Measurements from ENCODE around the gene ZNF609.
"Not testable (repeated sequence)": the region's sequence is repeated elsewhere in the genome, so short reads cannot be mapped to it uniquely, and the experiment has no call there.

ZNF609 gene

DNA sequence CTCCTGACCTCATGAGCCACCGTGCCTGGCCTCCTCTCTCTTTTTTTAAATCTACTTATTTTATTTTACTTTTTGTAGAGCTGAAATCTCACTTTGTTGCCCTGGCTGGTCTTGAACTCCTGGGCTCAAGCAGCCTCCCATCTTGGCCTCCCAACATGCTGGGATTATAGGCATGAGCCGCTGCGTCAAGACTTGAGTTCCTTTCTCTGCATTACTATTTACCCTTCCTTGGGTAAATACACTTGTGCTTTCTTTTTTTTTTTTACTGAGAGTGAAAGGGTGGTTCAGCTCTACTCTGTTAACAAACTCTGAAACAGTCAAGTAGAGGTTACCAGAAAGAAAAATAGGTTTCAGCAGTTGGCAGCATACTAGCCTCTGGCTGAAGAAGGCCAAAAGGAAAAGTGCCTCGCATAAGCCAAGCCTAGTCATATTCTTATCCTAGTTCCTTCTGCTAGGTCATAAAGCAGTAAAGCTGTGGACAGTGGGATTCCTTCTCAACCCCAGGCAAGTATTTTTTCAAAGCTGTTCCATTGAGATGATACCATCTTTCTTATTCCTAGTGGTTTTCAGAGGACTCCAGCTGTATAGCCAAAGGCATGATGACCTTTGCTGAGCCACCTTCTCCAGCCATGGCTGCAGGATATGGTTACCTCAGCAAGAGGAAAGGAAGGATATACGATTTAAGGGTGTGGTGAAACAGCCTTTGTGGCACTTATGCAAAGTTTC, 179.9 kb downstream of the ZNF609 start:
- no peak for ATAC-seq
- Mint-ChIP-seq H3K4me1 (peaks cover 32% of the 10 kb centered on the region), H3K27me3 (no peaks in the 10 kb centered on the region), H3K9me3 (peaks cover 9% of the 10 kb centered on the region), H3K4me3 (no peak overlapping the region), H3K36me3 (peaks cover 36% of the 10 kb centered on the region), H3K27ac (peak overlapping the region; percentile 17)

DNA sequence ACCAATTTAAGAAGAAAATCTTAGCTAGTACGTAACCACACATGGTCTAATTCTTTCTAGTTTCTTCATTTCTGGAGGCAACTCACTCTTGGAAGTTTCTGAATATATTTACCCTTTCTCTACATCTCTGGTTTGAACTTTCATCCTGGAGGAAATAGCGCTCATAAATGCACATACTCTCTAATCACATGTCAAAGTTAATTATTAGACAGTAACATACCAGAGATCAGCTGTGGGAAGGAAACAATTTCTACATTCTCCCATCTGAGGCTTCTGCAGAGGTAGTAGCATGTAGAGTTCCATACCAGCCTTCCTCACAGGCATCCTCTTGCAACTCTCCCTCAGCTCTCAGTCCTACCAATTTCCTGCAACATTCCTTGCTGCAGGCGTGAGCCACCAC, 182.5 kb downstream of the ZNF609 start:
- H3K27ac Mint-ChIP-seq = no peak overlapping the region
- peaks cover 16% of the 10 kb centered on the region for H3K36me3 Mint-ChIP-seq
- H3K27me3 Mint-ChIP-seq = no peaks in the 10 kb centered on the region
- ATAC-seq = no peak
- peaks cover 24% of the 10 kb centered on the region for H3K4me1 Mint-ChIP-seq
- peaks cover 3% of the 10 kb centered on the region for H3K9me3 Mint-ChIP-seq
- no peak overlapping the region for H3K4me3 Mint-ChIP-seq

DNA sequence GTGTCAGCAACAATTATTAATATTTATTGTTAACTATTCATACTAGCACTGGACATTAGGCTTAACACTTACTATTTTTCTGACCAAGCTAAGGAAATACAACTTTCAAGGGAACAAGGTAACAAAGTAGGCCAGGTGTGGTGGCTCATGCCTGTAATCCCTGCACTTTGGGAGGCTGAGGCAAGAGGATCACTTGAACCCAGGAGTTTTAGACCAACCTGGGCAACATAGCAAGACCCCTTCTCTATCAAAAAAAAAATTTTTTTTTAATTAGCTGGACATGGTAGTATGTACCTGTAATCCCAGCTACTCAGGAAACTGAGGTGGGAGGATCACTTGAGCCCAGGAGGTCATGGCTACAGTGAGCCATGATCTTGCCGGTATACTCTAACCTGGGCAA, 183.3 kb downstream of the ZNF609 start:
- Mint-ChIP-seq H3K4me1 (peaks cover 24% of the 10 kb centered on the region), H3K27ac (no peak overlapping the region)

DNA sequence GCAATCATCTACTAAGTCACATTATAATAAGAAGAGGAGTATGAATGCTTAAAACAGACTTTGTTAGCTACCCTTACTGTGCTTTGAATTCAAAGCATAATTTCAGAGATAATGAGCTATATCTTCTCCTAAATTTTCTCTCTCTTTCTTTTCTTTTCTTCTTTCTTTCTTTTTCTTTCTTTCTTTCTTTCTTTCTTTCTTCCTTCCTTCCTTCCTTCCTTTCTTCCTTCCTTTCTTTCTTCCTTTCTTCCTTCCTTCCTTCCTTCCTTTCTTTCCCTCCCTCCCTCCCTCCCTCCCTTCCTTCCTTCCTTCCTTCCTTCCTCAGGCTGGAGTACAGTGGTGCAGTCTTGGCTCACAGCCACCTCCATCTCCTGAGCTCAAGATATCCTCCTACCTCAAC, 184.4 kb downstream of the ZNF609 start:
- not testable (repeated sequence) for ATAC-seq, H3K9me3 Mint-ChIP-seq
- peaks cover 17% of the 10 kb centered on the region for H3K4me1 Mint-ChIP-seq

More for the DNA sequence above, 183.3 kb downstream of the ZNF609 start:
- no peak for ATAC-seq
- peaks cover 3% of the 10 kb centered on the region for H3K9me3 Mint-ChIP-seq
- H3K36me3 Mint-ChIP-seq = peaks cover 11% of the 10 kb centered on the region
- no peaks in the 10 kb centered on the region for H3K27me3 Mint-ChIP-seq
- H3K4me3 Mint-ChIP-seq = no peak overlapping the region

DNA sequence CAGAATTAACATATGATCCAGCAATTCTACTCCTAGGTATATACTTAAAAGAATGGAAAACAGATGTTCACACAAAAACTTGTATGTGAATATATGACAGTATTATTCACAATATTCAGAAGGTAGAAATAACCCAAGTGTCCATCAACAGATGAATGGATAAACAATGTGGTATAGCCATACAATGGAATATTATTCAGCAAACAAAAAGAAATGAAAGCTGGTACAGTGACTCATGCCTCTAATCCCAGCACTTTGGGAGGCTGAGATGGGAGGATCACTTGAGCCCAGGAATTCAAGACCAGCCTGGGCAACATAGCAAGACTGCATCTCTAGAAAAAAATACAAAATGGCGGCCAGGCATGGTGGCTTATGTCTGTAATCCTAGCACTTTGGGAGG, 185.6 kb downstream of the ZNF609 start:
- Mint-ChIP-seq H3K27me3 (no peaks in the 10 kb centered on the region), H3K4me3 (no peak overlapping the region), H3K27ac (no peak overlapping the region), H3K4me1 (peaks cover 11% of the 10 kb centered on the region), H3K9me3 (peaks cover 3% of the 10 kb centered on the region), H3K36me3 (peaks cover 11% of the 10 kb centered on the region)
- no peak for ATAC-seq

More for the DNA sequence above, 184.4 kb downstream of the ZNF609 start:
- H3K27me3 Mint-ChIP-seq, H3K27ac Mint-ChIP-seq, H3K4me3 Mint-ChIP-seq: not testable (repeated sequence)
- H3K36me3 Mint-ChIP-seq = peaks cover 11% of the 10 kb centered on the region

DNA sequence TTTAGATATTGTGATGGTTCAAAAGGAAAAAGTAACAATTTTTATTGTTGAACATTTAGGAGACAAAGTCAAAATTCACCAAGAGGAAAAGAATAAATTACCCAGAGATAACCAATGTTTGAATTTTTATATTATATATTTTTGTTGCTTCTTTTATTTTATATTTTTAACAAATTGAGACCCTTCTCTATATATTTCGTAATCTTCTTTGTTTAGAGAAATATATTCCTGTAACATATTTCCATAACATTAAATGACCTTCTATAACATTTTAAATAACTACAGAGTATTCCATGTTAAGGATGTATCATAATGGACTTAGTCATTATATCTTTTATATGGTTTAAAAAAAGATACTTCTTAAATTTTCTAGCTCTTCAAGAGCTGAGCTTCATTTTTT, 187.0 kb downstream of the ZNF609 start:
- ATAC-seq = no peak

DNA sequence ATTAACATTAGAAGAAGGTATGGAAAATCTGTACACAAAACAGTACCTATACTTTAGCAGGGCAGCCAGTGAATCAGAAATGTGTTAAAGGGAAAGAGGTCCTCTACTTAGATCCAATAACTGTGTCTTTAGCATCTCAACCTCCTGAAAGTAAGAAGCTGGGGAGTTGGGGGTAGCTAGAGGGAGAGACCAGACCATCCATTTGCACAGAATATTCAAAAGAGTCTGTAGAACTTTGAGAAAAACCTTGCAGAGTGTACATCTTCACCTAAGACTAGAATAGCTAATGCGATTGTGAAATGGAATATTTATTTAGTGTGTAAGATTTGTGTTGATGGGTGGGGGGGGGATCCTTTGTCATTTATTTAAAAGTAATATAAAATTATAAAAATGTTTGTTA, 190.2 kb downstream of the ZNF609 start:
- Mint-ChIP-seq H3K4me3 (no peak overlapping the region), H3K9me3 (no peaks in the 10 kb centered on the region), H3K27ac (no peak overlapping the region), H3K27me3 (no peaks in the 10 kb centered on the region), H3K36me3 (no peaks in the 10 kb centered on the region), H3K4me1 (peaks cover 15% of the 10 kb centered on the region)
- ATAC-seq = no peak

More for the DNA sequence above, 187.0 kb downstream of the ZNF609 start:
- Mint-ChIP-seq H3K4me3 (no peak overlapping the region), H3K27me3 (no peaks in the 10 kb centered on the region), H3K4me1 (peaks cover 21% of the 10 kb centered on the region), H3K9me3 (peaks cover 3% of the 10 kb centered on the region), H3K36me3 (peaks cover 11% of the 10 kb centered on the region), H3K27ac (no peak overlapping the region)

DNA sequence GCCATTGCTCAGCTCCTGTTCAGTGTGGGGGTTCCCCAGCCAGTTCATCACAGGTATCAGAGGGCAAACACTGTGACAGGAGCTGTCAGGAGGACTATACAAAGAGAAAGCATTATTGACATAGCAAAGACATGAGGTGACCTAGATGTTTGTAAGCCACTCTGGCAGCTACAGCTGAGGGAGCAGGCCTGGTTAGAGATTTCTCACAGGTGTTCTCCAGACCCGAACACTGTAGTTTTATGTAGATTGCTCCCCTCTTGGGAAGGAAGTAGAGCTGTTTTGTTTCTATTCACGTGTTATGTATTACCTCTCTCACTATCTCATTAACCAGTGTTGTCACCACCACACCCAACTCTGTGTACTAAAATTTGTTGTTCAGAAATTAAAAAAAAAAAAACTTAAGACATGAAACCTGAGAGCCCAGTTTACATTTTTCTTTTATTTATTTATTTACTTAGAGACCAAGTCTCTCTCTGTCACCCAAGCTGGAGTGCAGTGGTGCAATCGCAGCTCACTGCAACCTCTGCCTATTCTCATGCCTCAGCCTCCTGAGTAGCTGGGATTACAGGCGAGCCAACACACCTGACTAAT, 191.3 kb downstream of the ZNF609 start:
- H3K4me1 Mint-ChIP-seq = peaks cover 15% of the 10 kb centered on the region
- ATAC-seq = peak; percentile 89
- H3K27me3 Mint-ChIP-seq = no peaks in the 10 kb centered on the region
- no peaks in the 10 kb centered on the region for H3K9me3 Mint-ChIP-seq
- peak overlapping the region; percentile 83 for H3K27ac Mint-ChIP-seq
- H3K4me3 Mint-ChIP-seq = no peak overlapping the region
- no peaks in the 10 kb centered on the region for H3K36me3 Mint-ChIP-seq

DNA sequence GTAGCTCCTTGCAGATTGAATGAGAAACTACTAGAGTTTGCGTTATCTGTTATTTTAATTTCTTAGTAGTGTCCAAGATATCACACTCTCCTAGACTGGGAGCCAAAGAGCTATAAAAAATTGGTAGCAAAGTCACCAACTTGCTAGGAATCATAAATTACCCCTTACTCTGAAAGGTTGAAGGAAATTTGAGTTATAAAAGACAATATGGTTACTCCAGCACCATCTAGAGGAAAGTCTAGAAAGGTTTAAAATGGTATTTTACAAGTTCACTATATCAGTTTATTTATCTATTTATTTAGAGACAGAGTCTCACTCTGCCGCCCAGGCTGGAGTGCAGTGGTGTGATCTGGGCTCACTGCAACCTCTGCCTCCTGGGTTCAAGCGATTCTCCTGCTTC, 193.4 kb downstream of the ZNF609 start:
- no peak overlapping the region for H3K4me3 Mint-ChIP-seq
- no peak overlapping the region for H3K27ac Mint-ChIP-seq
- H3K27me3 Mint-ChIP-seq = no peaks in the 10 kb centered on the region
- H3K36me3 Mint-ChIP-seq = peaks cover 6% of the 10 kb centered on the region
- peaks cover 15% of the 10 kb centered on the region for H3K4me1 Mint-ChIP-seq
- ATAC-seq = no peak
- no peaks in the 10 kb centered on the region for H3K9me3 Mint-ChIP-seq

DNA sequence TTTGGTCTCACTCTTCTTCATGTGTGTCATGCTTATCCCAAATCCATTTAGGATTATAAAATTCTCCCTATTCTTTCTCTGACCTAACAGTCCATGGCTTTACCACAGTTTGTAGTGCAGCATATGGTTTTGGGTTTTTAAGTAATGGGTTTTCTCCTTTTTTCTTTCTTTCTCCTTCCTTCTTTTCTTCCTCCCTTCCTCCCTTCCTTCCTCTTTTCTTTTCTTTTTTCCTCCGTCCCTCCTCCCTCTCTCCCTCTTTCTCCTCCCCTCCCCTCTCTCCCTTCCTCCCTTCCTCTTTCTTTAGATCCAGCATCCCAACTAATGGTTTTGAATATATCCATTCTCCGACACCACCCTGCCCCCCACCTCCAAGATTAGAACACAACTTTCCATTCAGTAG, 196.1 kb downstream of the ZNF609 start:
- Mint-ChIP-seq H3K4me3 (no peak overlapping the region), H3K4me1 (peaks cover 6% of the 10 kb centered on the region), H3K36me3 (peaks cover 14% of the 10 kb centered on the region), H3K9me3 (no peaks in the 10 kb centered on the region), H3K27me3 (no peaks in the 10 kb centered on the region), H3K27ac (no peak overlapping the region)
- no peak for ATAC-seq

DNA sequence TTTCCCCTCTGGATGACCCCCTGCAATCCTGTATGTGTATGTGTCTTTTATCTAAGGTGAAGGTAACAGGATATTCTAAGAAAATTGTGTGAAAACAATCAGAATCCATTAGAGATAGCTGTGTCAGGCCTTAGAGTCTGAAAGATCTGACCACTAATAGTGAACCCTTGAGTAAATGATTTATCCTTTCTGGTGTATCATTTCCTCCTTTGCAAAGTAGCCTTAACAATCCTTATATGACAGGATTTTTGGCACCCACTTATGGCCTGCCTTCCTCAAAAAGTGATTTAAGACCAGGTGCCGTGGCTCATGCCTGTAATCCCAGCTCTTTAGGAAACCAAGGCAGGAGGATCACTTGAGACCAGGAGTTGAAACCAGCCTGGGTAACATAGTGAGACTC, 204.8 kb downstream of the ZNF609 start:
- no peak for ATAC-seq
- peaks cover 22% of the 10 kb centered on the region for H3K36me3 Mint-ChIP-seq
- H3K4me3 Mint-ChIP-seq = no peak overlapping the region
- H3K27me3 Mint-ChIP-seq = no peaks in the 10 kb centered on the region
- no peaks in the 10 kb centered on the region for H3K4me1 Mint-ChIP-seq
- no peak overlapping the region for H3K27ac Mint-ChIP-seq
- no peaks in the 10 kb centered on the region for H3K9me3 Mint-ChIP-seq

DNA sequence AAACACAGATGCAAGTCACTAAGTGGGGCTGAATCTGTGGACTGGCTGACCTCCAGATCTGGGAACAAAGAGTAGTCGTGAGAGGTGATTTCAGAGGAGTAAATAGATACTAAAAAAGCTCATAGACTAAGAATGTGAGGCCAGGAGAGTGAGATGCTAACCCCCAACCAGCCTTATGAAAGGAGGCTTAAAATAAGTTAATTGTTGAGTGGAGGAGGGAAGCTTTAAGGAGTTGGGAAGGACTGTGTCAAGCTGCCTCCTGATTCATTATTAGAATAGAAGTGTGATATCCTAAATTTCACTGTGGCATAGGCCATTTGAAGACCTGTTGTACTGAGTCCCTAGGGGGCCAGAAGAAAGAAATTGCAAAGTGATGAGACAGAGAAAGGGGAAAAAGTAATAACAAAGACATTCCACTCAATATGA, 207.4 kb downstream of the ZNF609 start:
- no peak overlapping the region for H3K4me3 Mint-ChIP-seq
- H3K9me3 Mint-ChIP-seq = no peaks in the 10 kb centered on the region
- H3K27ac Mint-ChIP-seq = peak overlapping the region; percentile 55
- no peaks in the 10 kb centered on the region for H3K4me1 Mint-ChIP-seq
- no peaks in the 10 kb centered on the region for H3K27me3 Mint-ChIP-seq
- no peak for ATAC-seq
- peaks cover 15% of the 10 kb centered on the region for H3K36me3 Mint-ChIP-seq

DNA sequence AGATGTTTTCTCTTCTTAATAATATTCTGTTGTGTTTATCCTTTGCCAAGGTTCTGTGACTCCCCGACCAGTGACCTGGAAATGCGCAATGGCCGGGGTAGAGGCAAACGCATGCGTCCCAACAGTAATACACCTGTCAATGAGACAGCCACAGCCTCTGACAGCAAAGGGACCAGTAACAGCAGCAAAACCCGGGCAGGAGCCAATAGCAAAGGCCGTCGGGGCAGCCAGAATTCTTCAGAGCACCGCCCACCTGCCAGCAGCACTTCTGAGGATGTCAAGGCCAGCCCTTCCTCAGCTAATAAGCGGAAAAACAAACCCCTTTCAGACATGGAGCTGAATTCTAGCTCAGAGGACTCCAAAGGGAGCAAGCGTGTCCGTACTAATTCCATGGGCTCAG, 213.5 kb downstream of the ZNF609 start:
- H3K4me3 Mint-ChIP-seq = no peak overlapping the region
- H3K27ac Mint-ChIP-seq = no peak overlapping the region
- H3K9me3 Mint-ChIP-seq = no peaks in the 10 kb centered on the region
- no peak for ATAC-seq
- H3K36me3 Mint-ChIP-seq = peaks cover 23% of the 10 kb centered on the region
- H3K27me3 Mint-ChIP-seq = no peaks in the 10 kb centered on the region
- no peaks in the 10 kb centered on the region for H3K4me1 Mint-ChIP-seq

DNA sequence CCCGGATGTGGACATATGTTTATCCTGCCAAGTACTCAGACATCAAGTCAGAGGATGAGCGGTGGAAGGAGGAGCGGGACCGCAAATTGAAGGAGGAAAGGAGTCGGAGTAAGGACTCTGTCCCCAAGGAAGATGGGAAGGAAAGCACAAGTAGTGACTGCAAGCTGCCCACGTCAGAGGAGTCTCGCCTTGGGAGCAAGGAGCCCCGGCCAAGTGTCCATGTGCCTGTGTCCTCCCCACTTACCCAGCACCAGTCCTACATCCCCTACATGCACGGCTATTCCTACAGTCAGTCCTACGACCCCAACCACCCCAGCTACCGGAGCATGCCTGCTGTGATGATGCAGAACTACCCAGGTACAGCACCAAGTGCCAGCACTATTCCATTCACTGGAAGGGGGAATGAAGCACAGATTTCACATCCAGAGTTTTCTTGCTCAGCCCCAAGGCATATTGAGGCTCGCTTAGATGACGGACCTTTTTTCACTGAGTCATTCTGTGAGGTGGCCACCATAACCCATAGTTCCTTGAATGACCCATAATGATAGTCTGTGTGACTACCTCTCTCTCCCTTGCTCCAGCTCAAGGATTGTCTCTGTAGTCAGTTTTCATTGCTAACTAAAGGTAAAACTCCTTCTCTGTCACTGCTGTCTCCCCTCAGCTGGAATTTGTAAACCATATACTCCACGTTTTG, 217.9 kb downstream of the ZNF609 start:
- peaks cover 62% of the 10 kb centered on the region for H3K36me3 Mint-ChIP-seq
- no peak overlapping the region for H3K27ac Mint-ChIP-seq

DNA sequence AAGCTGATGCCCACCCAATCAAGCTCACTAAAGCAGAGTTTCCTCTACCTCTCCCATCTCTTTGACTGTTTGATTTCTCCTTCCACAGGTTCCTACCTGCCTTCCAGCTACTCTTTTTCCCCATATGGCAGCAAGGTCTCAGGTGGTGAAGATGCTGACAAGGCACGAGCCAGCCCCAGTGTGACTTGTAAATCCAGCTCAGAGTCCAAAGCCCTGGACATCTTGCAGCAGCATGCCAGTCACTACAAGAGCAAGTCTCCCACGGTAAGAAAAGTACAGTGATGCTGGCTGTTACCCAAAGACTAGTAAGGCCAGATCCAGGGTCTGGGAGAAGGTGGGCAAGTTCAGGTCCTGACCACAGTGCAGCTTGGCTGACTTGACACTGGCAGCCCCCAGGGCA, 219.7 kb downstream of the ZNF609 start:
- no peak for ATAC-seq
- no peaks in the 10 kb centered on the region for H3K9me3 Mint-ChIP-seq
- no peak overlapping the region for H3K27ac Mint-ChIP-seq
- H3K4me1 Mint-ChIP-seq = no peaks in the 10 kb centered on the region
- peaks cover 67% of the 10 kb centered on the region for H3K36me3 Mint-ChIP-seq
- H3K4me3 Mint-ChIP-seq = no peak overlapping the region
- H3K27me3 Mint-ChIP-seq = no peaks in the 10 kb centered on the region

More for the DNA sequence above, 217.9 kb downstream of the ZNF609 start:
- ATAC-seq = no peak
- Mint-ChIP-seq H3K9me3 (no peaks in the 10 kb centered on the region), H3K4me1 (no peaks in the 10 kb centered on the region), H3K4me3 (no peak overlapping the region), H3K27me3 (no peaks in the 10 kb centered on the region)

All from stimulated activated memory B cell treated with anti-CD40 and anti-IgM and Interleukin-4, amounts not matched to agents 10 μg/mL and 1 μg/mL and 100 μg/mL, for 72 hours (primary cell).